ENCODE measurements around the gene STAG2. TPM values are rescaled to one million over a fixed set of nuclear protein-coding genes. Genes with fewer than 3 reads are reported as not detected.

Gene STAG2
- total RNA-seq, 1 donor from 2014 or later, result 103 TPM

- H3K27ac Mint-ChIP-seq, result no peak overlapping the region
- no peaks in the 10 kb centered on the region for H3K9me3 Mint-ChIP-seq
- peaks cover 26% of the 10 kb centered on the region for H3K4me1 Mint-ChIP-seq
- intact Hi-C loops (cut with micrococcal nuclease), result no loop called here
- no peak overlapping the region for H3K4me3 Mint-ChIP-seq
- H3K36me3 Mint-ChIP-seq (ENCODE audit: low read depth), result peaks cover 4% of the 10 kb centered on the region
- DNase-seq, result no peak
- no peaks in the 10 kb centered on the region for H3K27me3 Mint-ChIP-seq
Measured at GRCh38 chrX:123989235-123989634, 27.7 kb downstream of the STAG2 start.

DNA sequence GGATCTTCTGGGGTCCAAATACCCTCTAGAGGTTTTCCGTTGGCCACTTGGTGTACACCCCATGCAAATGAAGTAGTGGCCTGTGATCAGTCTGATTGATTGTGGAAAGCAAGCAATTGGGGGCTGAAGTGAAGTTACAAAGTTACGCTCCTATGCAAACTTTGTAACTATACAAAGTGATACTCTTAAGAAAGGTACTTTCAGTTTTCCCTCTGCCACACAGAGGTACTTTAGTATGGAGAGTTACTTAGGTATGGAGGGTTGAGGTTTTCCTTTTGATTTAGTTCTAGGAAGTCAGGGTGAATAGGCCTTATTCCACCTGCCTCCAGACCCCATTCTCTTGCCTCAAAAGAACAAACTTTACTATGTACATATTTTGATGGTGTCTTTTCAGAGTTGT is 28.7 kb downstream of the STAG2 start:
- Mint-ChIP-seq H3K4me3 (peak overlapping the region; percentile 32), H3K4me1 (peaks cover 26% of the 10 kb centered on the region), H3K9me3 (no peaks in the 10 kb centered on the region), H3K36me3 (ENCODE audit: low read depth) (peaks cover 4% of the 10 kb centered on the region), H3K27ac (no peak overlapping the region), H3K27me3 (no peaks in the 10 kb centered on the region)
- intact Hi-C loops (cut with micrococcal nuclease), result no loop called here
- DNase-seq, result no peak

GRCh38 chrX:123990602-123991001 is 29.1 kb downstream of the STAG2 start:
- peak overlapping the region; percentile 58 for H3K27ac Mint-ChIP-seq

DNA sequence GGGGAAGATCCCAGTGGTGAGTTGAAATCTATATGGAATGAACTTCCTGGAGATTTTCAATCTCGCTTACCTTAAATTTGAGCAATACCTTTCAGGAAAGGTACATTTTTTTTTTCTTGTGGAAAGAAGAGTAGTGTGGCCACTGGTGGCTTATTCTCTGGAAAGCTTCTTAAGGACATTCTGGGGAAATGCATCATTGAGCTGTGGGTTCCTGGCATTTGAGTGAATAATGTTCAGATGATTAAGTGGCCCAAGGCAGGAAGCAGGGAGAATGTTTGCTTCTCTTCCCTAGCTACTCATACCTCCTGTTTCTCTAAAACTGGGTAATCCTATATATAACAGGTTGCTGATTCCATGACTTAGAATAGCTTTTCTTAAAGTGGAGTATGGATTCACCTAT is 31.8 kb downstream of the STAG2 start:
- Mint-ChIP-seq H3K36me3 (ENCODE audit: low read depth) (peaks cover 6% of the 10 kb centered on the region), H3K27me3 (no peaks in the 10 kb centered on the region), H3K4me1 (peaks cover 22% of the 10 kb centered on the region), H3K27ac (no peak overlapping the region), H3K9me3 (no peaks in the 10 kb centered on the region), H3K4me3 (no peak overlapping the region)
- intact Hi-C loops (cut with micrococcal nuclease), result no loop called here
- DNase-seq, result no peak

More at GRCh38 chrX:123990602-123991001, 29.1 kb downstream of the STAG2 start:
- intact Hi-C loops (cut with micrococcal nuclease), result no loop called here
- Mint-ChIP-seq H3K4me1 (peaks cover 26% of the 10 kb centered on the region), H3K27me3 (no peaks in the 10 kb centered on the region), H3K9me3 (no peaks in the 10 kb centered on the region), H3K4me3 (peak overlapping the region; percentile 32), H3K36me3 (ENCODE audit: low read depth) (peaks cover 4% of the 10 kb centered on the region)
- DNase-seq, result no peak

- no peak for DNase-seq
- peaks cover 7% of the 10 kb centered on the region for H3K36me3 Mint-ChIP-seq (ENCODE audit: low read depth)
- intact Hi-C loops (cut with micrococcal nuclease), result no loop called here
- peaks cover 18% of the 10 kb centered on the region for H3K4me1 Mint-ChIP-seq
- H3K27me3 Mint-ChIP-seq, result no peaks in the 10 kb centered on the region
- H3K9me3 Mint-ChIP-seq, result no peaks in the 10 kb centered on the region
- no peak overlapping the region for H3K27ac Mint-ChIP-seq
- no peak overlapping the region for H3K4me3 Mint-ChIP-seq
Measured at GRCh38 chrX:123993904-123994635, 32.6 kb downstream of the STAG2 start.

DNA sequence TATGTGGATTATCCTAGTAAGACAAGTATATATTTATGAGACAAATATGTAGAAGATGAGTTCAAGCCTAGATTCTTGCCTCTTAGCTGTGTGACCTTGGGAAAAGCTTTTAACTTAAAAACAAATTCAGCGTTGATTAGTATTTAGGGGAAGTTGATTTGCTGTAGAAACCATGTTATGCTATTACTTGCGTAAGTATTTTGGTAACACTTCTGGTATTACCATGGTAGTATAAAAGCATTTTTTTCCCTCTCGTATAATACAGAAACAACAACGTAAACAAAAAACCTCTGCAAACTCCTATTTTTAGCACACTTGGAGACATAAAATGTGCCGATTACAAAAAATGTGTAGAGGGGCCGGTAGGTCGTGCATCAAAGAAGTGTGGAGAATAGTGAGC is 33.2 kb downstream of the STAG2 start:
- no peak for DNase-seq
- H3K36me3 Mint-ChIP-seq (ENCODE audit: low read depth), result peaks cover 11% of the 10 kb centered on the region
- no peaks in the 10 kb centered on the region for H3K9me3 Mint-ChIP-seq
- peaks cover 20% of the 10 kb centered on the region for H3K4me1 Mint-ChIP-seq
- H3K4me3 Mint-ChIP-seq, result no peak overlapping the region
- intact Hi-C loops (cut with micrococcal nuclease), result no loop called here
- H3K27me3 Mint-ChIP-seq, result no peaks in the 10 kb centered on the region
- no peak overlapping the region for H3K27ac Mint-ChIP-seq

DNA sequence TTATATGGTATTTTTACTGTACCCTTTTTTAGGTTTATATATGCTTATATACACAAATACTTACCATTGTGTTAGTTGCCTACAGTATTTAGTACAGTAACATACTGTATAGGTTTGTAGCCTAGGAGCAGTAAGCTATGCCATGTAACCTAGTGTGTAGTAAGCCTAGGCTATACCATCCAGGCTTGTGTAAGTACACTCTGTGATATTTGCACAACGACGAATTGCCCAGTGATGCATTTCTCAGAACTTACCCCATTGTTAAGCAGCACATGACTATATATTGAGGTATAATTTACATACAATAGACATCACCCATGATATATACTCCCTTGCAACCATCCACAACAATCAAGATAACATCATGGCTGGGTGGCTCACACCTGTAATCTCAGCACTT is 40.1 kb downstream of the STAG2 start:
- Mint-ChIP-seq H3K4me1 (peaks cover 17% of the 10 kb centered on the region), H3K4me3 (no peak overlapping the region), H3K27me3 (no peaks in the 10 kb centered on the region), H3K36me3 (ENCODE audit: low read depth) (peaks cover 12% of the 10 kb centered on the region), H3K27ac (no peak overlapping the region), H3K9me3 (no peaks in the 10 kb centered on the region)
- intact Hi-C loops (cut with micrococcal nuclease), result no loop called here
- DNase-seq, result no peak

GRCh38 chrX:124005228-124005627 is 43.7 kb downstream of the STAG2 start:
- intact Hi-C loops (cut with micrococcal nuclease), result no loop called here
- no peak overlapping the region for H3K4me3 Mint-ChIP-seq
- DNase-seq, result no peak
- H3K27me3 Mint-ChIP-seq, result no peaks in the 10 kb centered on the region
- peaks cover 24% of the 10 kb centered on the region for H3K4me1 Mint-ChIP-seq
- H3K36me3 Mint-ChIP-seq (ENCODE audit: low read depth), result peaks cover 12% of the 10 kb centered on the region
- no peaks in the 10 kb centered on the region for H3K9me3 Mint-ChIP-seq
- peak overlapping the region; percentile 38 for H3K27ac Mint-ChIP-seq

DNA sequence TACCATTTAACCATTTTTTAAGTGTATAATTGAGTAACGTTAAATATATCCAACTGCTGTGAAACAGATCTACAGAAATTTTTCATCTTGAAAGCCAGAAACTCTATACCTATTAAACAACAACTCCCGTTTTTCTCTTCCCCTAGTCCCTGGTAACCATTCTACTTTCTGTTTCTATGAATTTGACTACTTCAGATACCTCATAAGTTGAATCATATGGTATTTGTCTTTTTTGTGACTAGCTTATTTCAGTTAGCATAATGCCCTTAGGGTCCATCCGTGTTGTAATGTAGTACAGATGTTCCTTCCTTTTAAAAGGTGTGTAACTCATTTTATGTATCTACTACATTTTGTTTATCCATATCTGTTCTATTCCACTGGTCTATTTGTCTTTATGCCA is 48.7 kb downstream of the STAG2 start:
- Mint-ChIP-seq H3K27ac (peak overlapping the region; percentile 5), H3K4me3 (peak overlapping the region; percentile 4), H3K27me3 (no peaks in the 10 kb centered on the region), H3K36me3 (ENCODE audit: low read depth) (peaks cover 7% of the 10 kb centered on the region), H3K9me3 (no peaks in the 10 kb centered on the region), H3K4me1 (peaks cover 28% of the 10 kb centered on the region)
- intact Hi-C loops (cut with micrococcal nuclease), result no loop called here
- no peak for DNase-seq

DNA sequence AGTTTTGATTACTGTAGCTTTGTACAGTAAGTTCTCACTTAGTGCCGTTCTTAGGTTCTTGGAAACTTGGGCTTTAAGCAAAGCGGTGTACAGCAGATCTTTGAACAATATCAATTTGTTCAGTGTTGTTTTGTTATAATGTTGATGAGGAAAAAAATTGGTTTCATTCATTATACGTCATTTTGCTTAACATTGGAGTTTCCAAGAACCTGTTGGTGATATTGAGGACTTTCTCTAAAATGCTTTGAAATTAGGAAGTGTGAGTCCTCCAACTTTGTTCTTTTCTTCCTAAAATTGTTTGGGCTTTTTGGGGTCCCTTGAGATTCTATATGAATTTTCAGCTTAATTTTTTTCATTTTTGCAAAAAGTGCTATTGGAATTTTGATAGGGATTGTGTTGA is 49.1 kb downstream of the STAG2 start:
- peak overlapping the region; percentile 4 for H3K4me3 Mint-ChIP-seq
- intact Hi-C loops (cut with micrococcal nuclease), result no loop called here
- no peaks in the 10 kb centered on the region for H3K9me3 Mint-ChIP-seq

GRCh38 chrX:124015721-124016120 is 54.2 kb downstream of the STAG2 start:
- no peak for DNase-seq
- Mint-ChIP-seq H3K27ac (no peak overlapping the region), H3K27me3 (no peaks in the 10 kb centered on the region), H3K9me3 (no peaks in the 10 kb centered on the region), H3K36me3 (ENCODE audit: low read depth) (peaks cover 2% of the 10 kb centered on the region), H3K4me1 (peaks cover 12% of the 10 kb centered on the region), H3K4me3 (no peak overlapping the region)
- intact Hi-C loops (cut with micrococcal nuclease), result no loop called here

More for the DNA sequence above, 49.1 kb downstream of the STAG2 start:
- Mint-ChIP-seq H3K4me1 (peaks cover 24% of the 10 kb centered on the region), H3K36me3 (ENCODE audit: low read depth) (peaks cover 5% of the 10 kb centered on the region), H3K27ac (peak overlapping the region; percentile 5), H3K27me3 (no peaks in the 10 kb centered on the region)
- DNase-seq, result no peak

DNA sequence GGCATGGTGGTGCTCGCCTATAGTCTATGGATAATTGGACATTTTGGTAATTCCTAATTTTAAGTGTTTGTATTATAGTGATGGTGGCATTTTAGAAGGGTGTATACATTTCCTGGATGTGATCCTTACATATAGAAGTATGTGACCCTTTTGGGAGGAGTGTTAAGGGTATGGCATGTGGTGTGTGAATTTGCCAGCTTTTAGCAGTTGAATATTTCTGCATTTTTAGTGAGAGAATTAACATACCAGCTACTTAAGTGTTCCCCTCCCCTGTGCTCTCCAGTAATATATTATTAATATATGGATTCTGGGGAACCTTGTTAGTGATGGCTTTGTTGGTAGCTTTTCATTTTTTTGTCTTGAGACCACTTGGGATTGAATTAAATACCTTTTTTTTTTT is 55.3 kb downstream of the STAG2 start:
- H3K9me3 Mint-ChIP-seq, result no peaks in the 10 kb centered on the region
- H3K4me3 Mint-ChIP-seq, result no peak overlapping the region
- H3K36me3 Mint-ChIP-seq (ENCODE audit: low read depth), result peaks cover 2% of the 10 kb centered on the region
- H3K4me1 Mint-ChIP-seq, result peaks cover 6% of the 10 kb centered on the region
- intact Hi-C loops (cut with micrococcal nuclease), result no loop called here
- no peak for DNase-seq
- H3K27ac Mint-ChIP-seq, result no peak overlapping the region
- no peaks in the 10 kb centered on the region for H3K27me3 Mint-ChIP-seq

GRCh38 chrX:124018023-124018422 is 56.5 kb downstream of the STAG2 start:
- Mint-ChIP-seq H3K4me1 (peaks cover 5% of the 10 kb centered on the region), H3K9me3 (no peaks in the 10 kb centered on the region), H3K27ac (no peak overlapping the region), H3K4me3 (no peak overlapping the region), H3K27me3 (no peaks in the 10 kb centered on the region), H3K36me3 (ENCODE audit: low read depth) (peaks cover 3% of the 10 kb centered on the region)
- intact Hi-C loops (cut with micrococcal nuclease), result loop anchor here (1.0 kb wide), 1 partner anchor 55 kb away; no protein-coding TSS in a partner anchor
- DNase-seq, result no peak

DNA sequence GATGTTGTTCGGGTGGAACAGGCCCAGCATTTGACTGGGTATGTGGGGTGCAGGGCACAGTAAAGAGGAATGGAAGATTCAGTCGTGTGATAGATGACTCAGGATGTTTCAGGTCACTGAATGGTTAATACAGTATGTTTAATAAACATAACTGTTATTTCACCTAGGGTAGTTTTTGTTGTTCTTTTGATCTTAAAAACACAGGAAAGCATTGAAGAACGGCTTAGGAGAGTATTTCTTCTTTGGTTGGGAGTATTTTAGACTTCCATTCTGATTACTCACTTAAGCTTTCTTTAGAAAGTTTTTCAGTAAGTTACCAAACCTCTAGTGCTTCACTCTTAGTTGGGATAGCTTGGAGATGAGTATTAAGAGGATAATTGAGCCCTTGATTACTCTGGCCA is 62.3 kb downstream of the STAG2 start:
- intact Hi-C loops (cut with micrococcal nuclease), result no loop called here
- Mint-ChIP-seq H3K27me3 (no peaks in the 10 kb centered on the region), H3K4me3 (no peak overlapping the region)

GRCh38 chrX:124026529-124026928 is 65.0 kb downstream of the STAG2 start:
- DNase-seq, result no peak
- Mint-ChIP-seq H3K27ac (no peak overlapping the region), H3K27me3 (no peaks in the 10 kb centered on the region), H3K4me3 (no peak overlapping the region), H3K4me1 (peaks cover 2% of the 10 kb centered on the region), H3K36me3 (ENCODE audit: low read depth) (peaks cover 9% of the 10 kb centered on the region), H3K9me3 (no peaks in the 10 kb centered on the region)
- intact Hi-C loops (cut with micrococcal nuclease), result no loop called here

More for the DNA sequence above, 62.3 kb downstream of the STAG2 start:
- Mint-ChIP-seq H3K36me3 (ENCODE audit: low read depth) (peaks cover 9% of the 10 kb centered on the region), H3K9me3 (no peaks in the 10 kb centered on the region), H3K4me1 (peaks cover 2% of the 10 kb centered on the region), H3K27ac (peak overlapping the region; percentile 79)
- DNase-seq, result no peak

Data from activated CD4-positive, alpha-beta T cell treated with anti-CD3 and anti-CD28 coated beads, Interleukin-2, amount 10 ng/mL, durations not matched to agents 24 days and 14 days (primary cell).